GM12891 (cell line): Measurements from ENCODE around the gene RAB6A.

Experiments used
- POLR2A ChIP-seq: IDR thresholded peaks from 2 replicates; pipeline ENCODE4 v1.6.1; 2011; ENCODE audit warnings: low read depth, low read length, control low read depth
- POLR2AphosphoS5 ChIP-seq: IDR thresholded peaks from 2 replicates; pipeline ENCODE4 v1.6.1; 2011; ENCODE audit warnings: low read depth, low read length, control low read depth
- POU2F2 ChIP-seq: IDR thresholded peaks from 2 replicates; pipeline ENCODE4 v1.6.1; 2011; ENCODE audit warnings: low read depth, mild to moderate bottlenecking, control low read depth, low read length, moderate library complexity
- TAF1 ChIP-seq: IDR thresholded peaks from 2 replicates; pipeline ENCODE4 v1.6.1; 2011; ENCODE audit warnings: low read depth, low read length, control low read depth

DNA sequence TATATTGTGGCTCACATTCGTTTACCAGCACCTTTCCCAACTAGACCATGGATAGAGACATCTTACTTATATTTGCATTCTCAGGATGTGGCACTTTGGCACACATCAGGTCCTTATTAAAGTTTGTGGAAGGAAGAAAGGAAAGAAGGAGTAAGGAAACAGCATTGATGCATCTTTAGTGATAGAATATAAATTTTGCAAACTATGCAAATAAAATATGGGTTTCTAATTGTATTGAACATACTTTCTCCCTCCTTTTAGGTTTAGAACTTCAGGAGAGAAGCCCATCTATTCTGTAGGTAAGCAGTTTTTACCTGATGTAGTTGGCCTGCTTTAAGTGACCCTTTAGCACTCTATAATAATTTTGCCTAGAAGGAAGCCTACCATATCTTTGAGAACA, 47.2 kb upstream of the RAB6A start:
- TF ChIP-seq POLR2AphosphoS5: no peak
- no peak for TF ChIP-seq POU2F2
- no peak for TF ChIP-seq POLR2A
- TF ChIP-seq TAF1: no peak
